ENCODE measurements around the gene CYB5B. TPM values are rescaled to one million over a fixed set of nuclear protein-coding genes. Genes with fewer than 3 reads are reported as not detected.

CYB5B gene
- total and polyA plus RNA-seq, 2 donors (not counting 1 experiment from before 2014, with no cell fraction given) = 87.4 to 220 TPM

DNA sequence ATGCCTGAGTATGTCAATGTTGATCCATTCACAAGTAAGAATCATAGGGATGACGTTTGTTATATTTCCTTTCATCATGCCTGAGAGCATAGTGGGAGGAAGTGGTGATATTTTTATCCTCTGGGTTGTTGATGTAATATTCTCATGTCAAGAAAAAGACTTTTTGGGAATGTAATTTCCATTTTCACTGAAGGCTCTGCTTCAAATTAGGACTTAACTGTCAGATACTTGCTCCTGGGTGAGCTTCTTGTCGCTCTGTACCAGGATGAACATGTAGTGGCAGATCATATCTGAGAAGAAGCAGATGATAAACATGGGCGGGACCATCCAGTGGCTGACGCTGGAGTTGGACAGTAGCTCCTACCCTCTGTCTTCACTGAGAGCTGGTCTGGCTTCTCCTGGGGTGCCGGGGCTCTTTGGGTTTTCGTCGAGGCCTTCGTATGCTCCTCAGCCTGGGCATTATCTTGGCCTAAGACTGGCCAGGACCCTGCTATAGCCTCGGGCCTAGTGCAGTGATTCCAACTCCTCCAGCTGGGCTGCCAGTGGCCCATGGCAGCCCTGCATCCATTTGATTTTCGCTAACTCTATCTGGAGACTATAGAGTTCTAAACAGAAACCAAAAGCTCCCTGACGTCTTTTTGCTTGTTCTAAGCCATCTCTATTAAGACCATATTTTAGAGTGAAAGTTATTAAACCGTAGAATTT is 19.7 kb downstream of the CYB5B start:
- no peaks in the 10 kb centered on the region for H4K20me1 ChIP-seq (ENCODE audit: control insufficient read depth, extremely low read depth, insufficient read depth, low read length)
- peaks cover 2% of the 10 kb centered on the region for H3K36me3 ChIP-seq (ENCODE audit: control insufficient read depth, insufficient read depth, low read length)
- H3K9me3 ChIP-seq (ENCODE audit: control insufficient read depth, insufficient read depth, low read depth, low read length) = no peaks in the 10 kb centered on the region
- peak overlapping the region; percentile 84 for H3K27ac ChIP-seq (ENCODE audit: insufficient read depth, low read length)
- peak in 1 of 2 donors; percentile 64 for DNase-seq (ENCODE audit: low read depth in 2 of 2)
- H3K79me2 ChIP-seq (ENCODE audit: control insufficient read depth, insufficient read depth, low read length) = peaks cover 45% of the 10 kb centered on the region
- H3K9ac ChIP-seq (ENCODE audit: insufficient read depth, low read length) = peak overlapping the region; percentile 18
- peak overlapping the region; percentile 32 for H2AFZ ChIP-seq (ENCODE audit: low read length)
- no peaks in the 10 kb centered on the region for H3K27me3 ChIP-seq (ENCODE audit: control insufficient read depth, insufficient read depth, low read length)
- H3K4me3 ChIP-seq (replicated peaks in 1 of 4; ENCODE audit: control extremely low read depth in 1 of 4, insufficient read depth in 1 of 4, low read depth in 3 of 4, low read length in 4 of 4) = peak overlapping the region; percentile 2 to 51 (median 42)
- H3K4me1 ChIP-seq (ENCODE audit: control insufficient read depth, extremely low read depth, insufficient read depth, low read length) = peaks cover 5% of the 10 kb centered on the region
- TF ChIP-seq CTCF (conservative IDR thresholded peaks at IDR 0.05 in 1 of 2, IDR thresholded peaks at IDR 0.05 in 1 of 2; ENCODE audit: low read depth in 1 of 2, low read length in 2 of 2) (no peak), EZH2 (IDR thresholded peaks at IDR 0.05; ENCODE audit: low read length, missing control alignments) (no peak)
- H3K4me2 ChIP-seq (ENCODE audit: extremely low read depth, insufficient read depth, low read length) = peak overlapping the region; percentile 55

DNA sequence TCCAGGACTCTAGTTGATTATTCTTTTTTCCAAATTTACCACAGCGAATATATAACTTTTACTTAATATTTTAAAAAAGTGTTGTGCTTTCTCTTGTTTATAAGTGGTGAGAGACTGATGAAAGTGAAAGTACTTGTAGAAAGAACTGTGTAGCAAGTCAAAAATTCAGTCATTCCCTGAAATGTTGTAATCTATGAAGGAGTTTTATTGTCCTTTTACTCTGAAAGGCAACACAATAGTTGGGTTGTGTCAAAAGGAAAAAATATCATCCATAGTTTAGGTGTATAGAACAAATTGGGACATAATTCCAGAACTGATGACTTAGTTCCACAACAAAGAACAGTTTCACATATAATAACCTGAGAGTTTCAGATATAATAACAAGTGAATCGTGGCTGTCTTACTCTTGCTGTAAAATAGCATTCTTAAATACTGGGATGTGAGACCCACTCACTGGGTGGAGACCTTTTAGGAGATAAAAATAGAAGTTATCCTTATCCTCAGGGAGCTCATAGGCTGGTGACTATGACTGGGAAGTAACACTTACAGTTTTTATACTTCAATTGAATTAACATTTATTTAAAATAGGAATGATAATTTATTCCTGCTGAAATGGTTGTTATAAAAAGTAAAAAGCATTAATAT is 20.6 kb downstream of the CYB5B start:
- Histone ChIP-seq H3K4me2 (ENCODE audit: extremely low read depth, insufficient read depth, low read length) (peak overlapping the region; percentile 55), H3K27ac (ENCODE audit: insufficient read depth, low read length) (peak overlapping the region; percentile 84), H3K27me3 (ENCODE audit: control insufficient read depth, insufficient read depth, low read length) (no peaks in the 10 kb centered on the region), H3K36me3 (ENCODE audit: control insufficient read depth, insufficient read depth, low read length) (peaks cover 2% of the 10 kb centered on the region), H3K9me3 (ENCODE audit: control insufficient read depth, insufficient read depth, low read depth, low read length) (no peaks in the 10 kb centered on the region), H3K79me2 (ENCODE audit: control insufficient read depth, insufficient read depth, low read length) (peaks cover 39% of the 10 kb centered on the region), H4K20me1 (ENCODE audit: control insufficient read depth, extremely low read depth, insufficient read depth, low read length) (no peaks in the 10 kb centered on the region), H3K4me3 (replicated peaks in 1 of 4; ENCODE audit: control extremely low read depth in 1 of 4, insufficient read depth in 1 of 4, low read depth in 3 of 4, low read length in 4 of 4) (peak overlapping the region; percentile 20 to 51 (median 42)), H3K9ac (ENCODE audit: insufficient read depth, low read length) (peak overlapping the region; percentile 34), H2AFZ (ENCODE audit: low read length) (no peak overlapping the region), H3K4me1 (ENCODE audit: control insufficient read depth, extremely low read depth, insufficient read depth, low read length) (peaks cover 5% of the 10 kb centered on the region)
- DNase-seq (ENCODE audit: low read depth in 2 of 2) = peak in 1 of 2 donors; percentile 73
- TF ChIP-seq CTCF (conservative IDR thresholded peaks at IDR 0.05 in 1 of 2, IDR thresholded peaks at IDR 0.05 in 1 of 2; ENCODE audit: low read depth in 1 of 2, low read length in 2 of 2) = no peak
- no peak for TF ChIP-seq EZH2 (IDR thresholded peaks at IDR 0.05; ENCODE audit: low read length, missing control alignments)

DNA sequence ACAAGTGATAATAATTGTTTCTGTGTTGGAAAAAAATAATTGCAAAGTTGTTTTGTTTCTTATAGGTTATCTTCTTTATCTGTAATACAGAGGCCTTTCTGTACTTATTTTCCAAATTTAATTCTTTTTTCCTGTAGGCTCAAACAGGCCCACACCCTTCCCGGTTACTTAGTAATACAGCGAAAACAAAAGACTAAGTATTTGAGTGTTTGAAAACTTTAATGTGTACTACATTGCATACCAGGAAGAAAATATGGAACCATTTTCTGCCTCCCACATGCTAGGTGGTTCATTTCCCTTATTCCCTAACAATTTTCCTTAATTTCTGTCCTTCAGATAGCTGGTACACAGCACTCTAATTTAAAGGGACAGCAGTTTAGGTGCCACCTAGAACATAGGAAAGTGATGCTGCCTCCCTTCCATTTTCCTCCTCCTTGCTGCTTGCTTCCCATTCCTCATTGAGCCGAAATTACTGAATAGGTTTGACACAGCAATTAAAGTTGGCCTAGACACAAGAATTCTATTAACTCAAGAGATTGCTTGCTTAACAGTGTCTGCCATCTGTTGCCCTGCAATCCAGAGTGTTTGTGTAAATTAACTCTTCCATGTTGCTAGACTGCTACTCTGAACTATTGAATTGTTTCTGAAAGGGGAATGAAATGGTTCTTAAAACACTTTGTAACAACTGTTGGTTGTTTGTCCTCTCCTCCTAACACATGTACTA is 24.2 kb downstream of the CYB5B start:
- Histone ChIP-seq H3K27ac (ENCODE audit: insufficient read depth, low read length) (peak overlapping the region; percentile 26), H3K36me3 (ENCODE audit: control insufficient read depth, insufficient read depth, low read length) (peaks cover 2% of the 10 kb centered on the region), H3K9me3 (ENCODE audit: control insufficient read depth, insufficient read depth, low read depth, low read length) (no peaks in the 10 kb centered on the region), H3K79me2 (ENCODE audit: control insufficient read depth, insufficient read depth, low read length) (peaks cover 17% of the 10 kb centered on the region), H3K4me1 (ENCODE audit: control insufficient read depth, extremely low read depth, insufficient read depth, low read length) (peaks cover 5% of the 10 kb centered on the region), H4K20me1 (ENCODE audit: control insufficient read depth, extremely low read depth, insufficient read depth, low read length) (no peaks in the 10 kb centered on the region), H3K4me2 (ENCODE audit: extremely low read depth, insufficient read depth, low read length) (no peak overlapping the region), H3K9ac (ENCODE audit: insufficient read depth, low read length) (no peak overlapping the region), H3K4me3 (replicated peaks in 1 of 4; ENCODE audit: control extremely low read depth in 1 of 4, insufficient read depth in 1 of 4, low read depth in 3 of 4, low read length in 4 of 4) (no peak overlapping the region), H3K27me3 (ENCODE audit: control insufficient read depth, insufficient read depth, low read length) (no peaks in the 10 kb centered on the region), H2AFZ (ENCODE audit: low read length) (no peak overlapping the region)
- TF ChIP-seq EZH2 (IDR thresholded peaks at IDR 0.05; ENCODE audit: low read length, missing control alignments) (no peak), CTCF (conservative IDR thresholded peaks at IDR 0.05 in 1 of 2, IDR thresholded peaks at IDR 0.05 in 1 of 2; ENCODE audit: low read depth in 1 of 2, low read length in 2 of 2) (no peak)
- peak; percentile 71 to 79 for DNase-seq (ENCODE audit: low read depth in 2 of 2)

All from fibroblast of lung (primary cell).